ENCODE measurements around the gene EXOC7. TPM values are rescaled to one million over a fixed set of nuclear protein-coding genes. Genes with fewer than 3 reads are reported as not detected.
A peak's percentile ranks its signal among the peaks of the same experiment; 100 is the strongest.

EXOC7 gene
- total RNA-seq, 1 experiment from 2014 or later: 160 TPM

DNA sequence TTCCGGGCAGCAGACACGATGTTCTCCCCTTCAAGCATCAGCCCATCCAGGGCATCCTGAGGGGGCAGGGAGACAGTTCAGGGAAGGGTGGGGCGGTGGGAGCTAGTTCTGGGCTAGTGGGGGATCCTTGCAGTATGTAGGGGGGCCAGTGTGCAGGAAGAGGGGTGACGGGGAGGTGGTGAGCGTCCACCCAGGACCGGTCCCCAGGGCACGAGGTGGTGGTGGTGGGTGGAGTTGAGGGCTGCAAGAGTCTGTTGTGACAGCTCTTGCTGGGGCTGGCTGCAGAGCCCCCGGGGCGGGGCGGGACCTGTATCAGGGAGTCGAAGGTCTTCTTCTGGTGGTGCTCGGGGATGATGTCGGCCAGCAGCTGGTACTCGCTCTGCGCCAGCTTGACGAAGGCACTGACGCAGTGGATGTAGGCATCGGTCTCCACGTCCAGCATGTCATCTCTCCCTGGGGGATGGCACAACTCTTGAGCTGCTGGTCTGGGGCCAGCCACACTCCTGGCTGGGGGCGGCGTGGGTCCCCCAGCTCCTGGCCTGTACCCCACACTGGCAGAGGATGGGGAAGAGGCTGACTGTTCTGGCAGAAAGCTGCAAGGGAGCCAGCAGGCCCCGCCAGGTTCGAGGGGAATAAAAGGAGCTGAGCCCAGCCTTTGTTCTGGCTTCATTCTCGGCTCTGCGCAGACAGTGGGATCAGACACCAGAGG lies 14.6 kb downstream of the EXOC7 start:
- Histone ChIP-seq H3K27me3 (ENCODE audit: insufficient read depth, low read length) (no peaks in the 10 kb centered on the region), H2BK120ac (ENCODE audit: low read depth, low read length, poor library complexity, severe bottlenecking) (no peak overlapping the region), H3T11ph (ENCODE audit: low read length) (no peak overlapping the region), H3K18ac (ENCODE audit: insufficient read length, low read depth, low read length) (no peak overlapping the region), H2AFZ (ENCODE audit: low read length) (no peak overlapping the region), H3K79me1 (ENCODE audit: insufficient read depth, low read depth, low read length, poor library complexity, severe bottlenecking) (no peaks in the 10 kb centered on the region), H2BK5ac (ENCODE audit: insufficient read length, low read length) (no peak overlapping the region), H3K9me3 (ENCODE audit: control insufficient read depth, low read depth, low read length) (no peaks in the 10 kb centered on the region), H3K27ac (ENCODE audit: insufficient read length, low read depth, low read length) (no peak overlapping the region), H4K91ac (ENCODE audit: insufficient read length, low read depth, low read length) (no peak overlapping the region), H3K4me1 (ENCODE audit: insufficient read depth, low read length) (no peaks in the 10 kb centered on the region), H2BK12ac (ENCODE audit: insufficient read length, low read depth, low read length) (no peak overlapping the region), H2BK15ac (ENCODE audit: low read depth, low read length) (no peak overlapping the region), H3K4me2 (ENCODE audit: insufficient read depth, insufficient read length, low read length) (no peak overlapping the region), H3K56ac (ENCODE audit: insufficient read length, low read depth, low read length) (no peak overlapping the region), H2AK5ac (ENCODE audit: insufficient read length, low read length) (no peak overlapping the region), H4K5ac (ENCODE audit: insufficient read length, low read depth, low read length) (no peak overlapping the region), H4K8ac (replicated peaks; ENCODE audit: insufficient read length, low read depth, low read length) (no peak overlapping the region), H2BK20ac (ENCODE audit: low read depth, low read length, poor library complexity, severe bottlenecking) (no peak overlapping the region), H4K20me1 (ENCODE audit: control insufficient read depth, insufficient read depth, insufficient read length) (no peaks in the 10 kb centered on the region), H3K14ac (ENCODE audit: insufficient read depth, low read length) (no peak overlapping the region), H3K23me2 (ENCODE audit: insufficient read length, low read depth, low read length, poor library complexity, severe bottlenecking) (no peaks in the 10 kb centered on the region), H3K79me2 (ENCODE audit: insufficient read depth, low read length) (no peaks in the 10 kb centered on the region), H3K23ac (ENCODE audit: insufficient read length, low read depth, low read length) (no peak overlapping the region), H3K4ac (ENCODE audit: low read depth, low read length) (no peak overlapping the region), H3K9ac (ENCODE audit: extremely low read depth, insufficient read length, low read length) (no peak overlapping the region)
- Mint-ChIP-seq H3K9me3 (no peaks in the 10 kb centered on the region), H3K4me3 (no peak overlapping the region; a peak in 1 of 5 replicates), H3K4me1 (no peaks in the 10 kb centered on the region), H3K36me3 (ENCODE audit: insufficient read depth in 1 of 3, low read depth in 3 of 3) (peaks cover 24 to 85% (median 81%) of the 10 kb centered on the region in 3 experiments; a peak in 6 of 7 replicates), H3K27me3 (ENCODE audit: low read depth) (no peaks in the 10 kb centered on the region), H3K27ac (peak overlapping the region in 1 of 3 experiments; percentile 9; a peak in 2 of 7 replicates)
- WGBS (ENCODE audit: extremely low coverage, insufficient read length, low lambda C conversion rate): no CpG with 5 or more reads among the region's 25 CpGs
- TF ChIP-seq CTCF (conservative IDR thresholded peaks at IDR 0.05): no peak
- DNase-seq: no peak
